ENCODE measurements around the gene SIRT6.
"Not testable (repeated sequence)": the region's sequence is repeated elsewhere in the genome, so short reads cannot be mapped to it uniquely, and the experiment has no call there.

Gene SIRT6

GRCh38 chr19:4182084-4182810 lies at the start of gene SIRT6, which contains the start of gene ANKRD24:
SIRT6 (minus strand) TSS chr19:4182563; CDS start chr19:4182539, 24 bp downstream.
ANKRD24 (plus strand) TSS chr19:4182689; CDS start chr19:4186426, 3,737 bp downstream.
- DNase-seq (ENCODE audit: low spot score), result peak; percentile 100
- no peak for TF ChIP-seq CTCF (IDR thresholded peaks at IDR 0.05; ENCODE audit: extremely low read depth, insufficient read depth, missing control alignments)
- in situ Hi-C loops (cut with MboI; ENCODE audit: low pct_unique_long_range_greater_than_20kb, low sequenced_read_pairs, unreplicated experiment), result no loop called here

GRCh38 chr19:4232139-4232538 lies 49.8 kb upstream of the SIRT6 start:
- in situ Hi-C loops (cut with MboI; ENCODE audit: low pct_unique_long_range_greater_than_20kb, low sequenced_read_pairs, unreplicated experiment); DNase-seq (ENCODE audit: low spot score): not testable (repeated sequence)

GRCh38 chr19:4231521-4231920 lies 49.2 kb upstream of the SIRT6 start:
- DNase-seq (ENCODE audit: low spot score); in situ Hi-C loops (cut with MboI; ENCODE audit: low pct_unique_long_range_greater_than_20kb, low sequenced_read_pairs, unreplicated experiment): not testable (repeated sequence)

- in situ Hi-C loops (cut with MboI; ENCODE audit: low pct_unique_long_range_greater_than_20kb, low sequenced_read_pairs, unreplicated experiment); DNase-seq (ENCODE audit: low spot score): not testable (repeated sequence)
Observed at GRCh38 chr19:4230237-4230636, 47.9 kb upstream of the SIRT6 start.

GRCh38 chr19:4229179-4229931 lies 47.0 kb upstream of the SIRT6 start, which contains the start of gene EBI3:
EBI3 (plus strand) TSS chr19:4229523; CDS start chr19:4229551, 28 bp downstream.
- DNase-seq (ENCODE audit: low spot score), result peak; percentile 83
- in situ Hi-C loops (cut with MboI; ENCODE audit: low pct_unique_long_range_greater_than_20kb, low sequenced_read_pairs, unreplicated experiment), result no loop called here
- no peak for TF ChIP-seq CTCF (IDR thresholded peaks at IDR 0.05; ENCODE audit: extremely low read depth, insufficient read depth, missing control alignments)

- in situ Hi-C loops (cut with MboI; ENCODE audit: low pct_unique_long_range_greater_than_20kb, low sequenced_read_pairs, unreplicated experiment), result no loop called here
- no peak for DNase-seq (ENCODE audit: low spot score)
- no peak for TF ChIP-seq CTCF (IDR thresholded peaks at IDR 0.05; ENCODE audit: extremely low read depth, insufficient read depth, missing control alignments)
Observed at GRCh38 chr19:4228765-4229178, 46.4 kb upstream of the SIRT6 start.

- no peak for DNase-seq (ENCODE audit: low spot score)
- in situ Hi-C loops (cut with MboI; ENCODE audit: low pct_unique_long_range_greater_than_20kb, low sequenced_read_pairs, unreplicated experiment), result no loop called here
- TF ChIP-seq CTCF (IDR thresholded peaks at IDR 0.05; ENCODE audit: extremely low read depth, insufficient read depth, missing control alignments), result no peak
Observed at GRCh38 chr19:4227771-4228170, 45.4 kb upstream of the SIRT6 start.

GRCh38 chr19:4225885-4226284 lies 43.5 kb upstream of the SIRT6 start:
- DNase-seq (ENCODE audit: low spot score), result no peak
- TF ChIP-seq CTCF (IDR thresholded peaks at IDR 0.05; ENCODE audit: extremely low read depth, insufficient read depth, missing control alignments), result no peak
- in situ Hi-C loops (cut with MboI; ENCODE audit: low pct_unique_long_range_greater_than_20kb, low sequenced_read_pairs, unreplicated experiment), result no loop called here

Measured in GM13977 (cell line).